Duodenal mucosa (tissue), 2 donors: ENCODE measurements around the gene ITPR1.

Experiments used
- H3K27ac ChIP-seq: one replicate; pipeline ENCODE4 v1.7.0; 2013; ENCODE audit warnings: low read depth, low read length
- H3K27me3 ChIP-seq, 2 donors: one replicate each; pipeline ENCODE4 v1.7.0; 2013; ENCODE audit warnings: low read length in 2 of 2, control low read depth in 1 of 2; ENCODE audit not compliant: insufficient read depth in 2 of 2, control insufficient read depth in 1 of 2
- H3K36me3 ChIP-seq, 2 donors: one replicate each; pipeline ENCODE4 v1.7.0; 2013; ENCODE audit warnings: low read length in 2 of 2, control low read depth in 1 of 2; ENCODE audit not compliant: insufficient read depth in 2 of 2, control insufficient read depth in 1 of 2
- H3K4me1 ChIP-seq, 2 donors: one replicate each; pipeline ENCODE4 v1.7.0; 2013; ENCODE audit warnings: low read length in 2 of 2, control low read depth in 1 of 2; ENCODE audit not compliant: insufficient read depth in 2 of 2, control insufficient read depth in 1 of 2
- H3K4me3 ChIP-seq, 2 donors: one replicate each; pipeline ENCODE4 v1.7.0; 2013; ENCODE audit warnings: low read length in 2 of 2, low read depth in 1 of 2
- H3K9ac ChIP-seq, 2 donors: one replicate each; pipeline ENCODE4 v1.7.0; 2013; ENCODE audit warnings: low read length in 2 of 2, low read depth in 1 of 2
- H3K9me3 ChIP-seq, 2 donors: one replicate each; pipeline ENCODE4 v1.7.0; 2013; ENCODE audit warnings: low read length in 2 of 2, control low read depth in 1 of 2; ENCODE audit not compliant: control insufficient read depth in 1 of 2

ITPR1 gene

DNA sequence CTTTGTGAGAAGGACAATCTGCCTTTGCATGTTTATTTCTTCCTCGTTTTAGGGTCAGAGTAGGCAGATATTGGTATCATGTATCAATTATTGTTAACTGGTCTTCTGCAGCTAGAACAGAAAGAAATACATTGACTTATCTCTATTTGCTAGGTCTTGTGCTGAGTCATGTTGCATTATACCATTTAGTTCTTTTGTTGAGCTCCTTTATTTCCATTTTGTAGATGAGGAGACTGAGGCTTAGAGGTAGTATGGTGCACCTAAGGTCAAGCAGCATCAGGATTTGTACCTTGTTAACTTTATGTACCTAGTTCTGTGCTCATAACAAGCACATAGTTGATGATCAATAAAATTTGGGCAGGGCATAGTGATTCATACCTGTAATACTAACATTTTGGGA is 182.6 kb downstream of the ITPR1 start:
- Histone ChIP-seq H3K4me3 (no peak overlapping the region), H3K27ac (no peak overlapping the region), H3K36me3 (peaks cover 4 to 16% of the 10 kb centered on the region in 2 donors), H3K27me3 (no peaks in the 10 kb centered on the region), H3K9ac (no peak overlapping the region), H3K9me3 (no peaks in the 10 kb centered on the region), H3K4me1 (no peaks in the 10 kb centered on the region)

- Histone ChIP-seq H3K36me3 (peaks cover 0 to 13% of the 10 kb centered on the region in 2 donors), H3K4me1 (no peaks in the 10 kb centered on the region), H3K27ac (no peak overlapping the region), H3K27me3 (no peaks in the 10 kb centered on the region), H3K4me3 (no peak overlapping the region), H3K9me3 (no peaks in the 10 kb centered on the region), H3K9ac (no peak overlapping the region)
Observed at GRCh38 chr3:4678320-4678719, 185.2 kb downstream of the ITPR1 start.

GRCh38 chr3:4680227-4680691 is 187.1 kb downstream of the ITPR1 start:
- H3K27me3 ChIP-seq = no peaks in the 10 kb centered on the region
- H3K4me1 ChIP-seq = no peaks in the 10 kb centered on the region
- H3K36me3 ChIP-seq = peaks cover 5 to 24% of the 10 kb centered on the region in 2 donors
- no peak overlapping the region for H3K27ac ChIP-seq
- H3K9ac ChIP-seq = no peak overlapping the region
- no peaks in the 10 kb centered on the region for H3K9me3 ChIP-seq
- no peak overlapping the region for H3K4me3 ChIP-seq

DNA sequence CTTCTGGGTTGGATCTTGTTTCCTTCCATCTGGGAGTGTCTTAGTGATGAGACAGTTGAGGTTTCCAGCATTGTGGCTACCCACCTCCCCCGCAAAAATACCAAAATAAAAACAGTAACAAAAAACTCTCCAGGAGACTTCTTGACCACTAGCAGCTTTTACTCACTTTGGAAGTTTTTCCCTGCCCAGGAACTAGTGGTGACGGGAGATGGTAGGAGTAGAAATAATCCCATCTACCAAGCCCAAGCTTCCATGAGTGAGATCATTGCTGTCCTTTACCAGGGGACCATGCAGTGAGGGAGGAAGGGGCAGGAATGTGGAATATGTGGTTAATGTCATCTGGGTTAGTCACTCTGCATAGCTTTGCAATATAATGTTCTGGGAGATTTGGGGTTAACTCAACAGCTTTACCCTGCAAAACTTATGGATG is 187.7 kb downstream of the ITPR1 start:
- peaks cover 5 to 31% of the 10 kb centered on the region in 2 donors for H3K36me3 ChIP-seq

DNA sequence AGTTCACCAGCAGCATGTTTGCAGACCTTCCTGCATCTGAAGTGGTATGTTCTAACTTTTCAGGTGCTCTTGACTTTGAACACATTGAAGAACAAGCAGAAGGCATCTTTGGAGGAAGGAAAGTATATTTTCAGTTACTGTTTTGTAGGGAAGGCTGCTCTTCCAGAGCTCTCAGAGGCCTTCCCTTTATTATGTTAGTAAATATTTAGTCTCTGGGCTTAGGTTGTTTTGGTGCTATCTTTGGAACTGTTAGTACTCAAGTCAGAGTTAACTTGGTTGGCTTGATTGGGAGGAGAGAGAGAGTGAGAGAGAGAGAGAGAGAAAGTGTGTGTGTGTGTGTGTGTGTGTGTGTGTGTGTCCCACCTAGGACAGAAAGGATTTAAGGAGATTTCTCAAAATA is 188.2 kb downstream of the ITPR1 start:
- no peaks in the 10 kb centered on the region for H3K27me3 ChIP-seq

More for the DNA sequence above, 187.7 kb downstream of the ITPR1 start:
- no peak overlapping the region for H3K9ac ChIP-seq
- no peaks in the 10 kb centered on the region for H3K9me3 ChIP-seq
- no peaks in the 10 kb centered on the region for H3K4me1 ChIP-seq
- no peak overlapping the region for H3K27ac ChIP-seq
- no peak overlapping the region for H3K4me3 ChIP-seq
- no peaks in the 10 kb centered on the region for H3K27me3 ChIP-seq

DNA sequence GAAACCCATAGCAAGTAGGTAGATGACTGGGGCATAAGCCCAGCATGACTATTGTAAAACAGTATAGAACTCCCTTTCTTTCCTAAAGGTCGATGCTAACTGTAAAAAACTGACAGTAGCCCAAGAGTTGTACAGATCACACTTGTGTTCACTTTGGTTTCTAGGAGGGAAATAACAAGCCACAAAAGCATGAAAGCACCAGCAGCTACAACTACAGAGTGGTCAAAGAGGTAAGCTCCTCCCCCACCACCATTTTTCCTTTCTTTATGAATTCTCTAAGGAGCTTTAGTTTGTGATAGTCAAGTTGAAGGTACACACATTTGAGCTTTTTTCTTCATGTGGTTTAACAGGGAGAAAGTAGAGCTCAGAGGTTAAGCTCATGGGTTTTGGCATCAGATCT is 191.0 kb downstream of the ITPR1 start:
- H3K27ac ChIP-seq = no peak overlapping the region
- H3K9me3 ChIP-seq = no peaks in the 10 kb centered on the region
- no peak overlapping the region for H3K9ac ChIP-seq
- peaks cover 5 to 31% of the 10 kb centered on the region in 2 donors for H3K36me3 ChIP-seq
- H3K4me3 ChIP-seq = no peak overlapping the region
- H3K4me1 ChIP-seq = no peaks in the 10 kb centered on the region
- no peaks in the 10 kb centered on the region for H3K27me3 ChIP-seq

More for the DNA sequence above, 188.2 kb downstream of the ITPR1 start:
- H3K36me3 ChIP-seq = peaks cover 5 to 32% of the 10 kb centered on the region in 2 donors
- no peak overlapping the region for H3K27ac ChIP-seq
- no peaks in the 10 kb centered on the region for H3K4me1 ChIP-seq
- H3K9ac ChIP-seq = no peak overlapping the region
- no peak overlapping the region for H3K4me3 ChIP-seq
- no peaks in the 10 kb centered on the region for H3K9me3 ChIP-seq

- Histone ChIP-seq H3K9ac (no peak overlapping the region), H3K27me3 (no peaks in the 10 kb centered on the region), H3K36me3 (peaks cover 5 to 31% of the 10 kb centered on the region in 2 donors), H3K4me1 (no peaks in the 10 kb centered on the region), H3K4me3 (no peak overlapping the region), H3K9me3 (no peaks in the 10 kb centered on the region), H3K27ac (no peak overlapping the region)
Observed at GRCh38 chr3:4684976-4685375, 191.8 kb downstream of the ITPR1 start.

DNA sequence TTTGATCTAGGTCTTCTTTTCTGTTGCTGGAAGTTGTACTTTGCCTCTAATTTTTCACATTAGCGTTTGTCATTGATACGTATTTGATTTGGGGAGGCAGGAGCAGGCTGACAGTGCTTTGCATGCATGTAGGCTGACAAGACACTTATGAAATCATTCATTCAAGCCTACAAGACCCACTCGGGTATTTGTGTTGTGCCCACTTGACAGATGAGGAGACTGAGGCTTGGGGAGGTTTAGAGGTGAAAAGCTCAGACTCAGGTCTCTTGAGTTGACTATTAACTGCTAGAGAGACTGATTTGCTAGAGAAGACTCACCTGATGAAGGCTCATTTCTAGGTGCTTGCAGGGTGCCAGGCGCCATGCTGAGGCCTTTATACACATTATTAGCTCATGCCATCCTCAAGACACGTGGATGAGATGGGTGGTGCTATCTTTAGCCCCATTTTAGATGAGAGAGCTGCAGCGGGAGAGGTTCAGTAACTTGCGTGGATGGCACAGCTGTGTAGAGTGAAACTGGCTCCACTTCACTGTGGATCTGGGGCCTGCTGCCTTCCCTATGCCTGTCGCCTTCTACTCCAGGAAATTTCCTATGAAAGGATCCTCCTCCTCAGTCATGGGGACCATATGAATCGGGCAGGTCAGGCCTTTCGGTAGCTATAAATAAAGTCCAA is 192.7 kb downstream of the ITPR1 start:
- Histone ChIP-seq H3K4me3 (no peak overlapping the region), H3K36me3 (peaks cover 5 to 31% of the 10 kb centered on the region in 2 donors), H3K4me1 (no peaks in the 10 kb centered on the region), H3K9me3 (peaks cover 0 to 3% of the 10 kb centered on the region in 2 donors), H3K9ac (no peak overlapping the region), H3K27ac (no peak overlapping the region), H3K27me3 (no peaks in the 10 kb centered on the region)

DNA sequence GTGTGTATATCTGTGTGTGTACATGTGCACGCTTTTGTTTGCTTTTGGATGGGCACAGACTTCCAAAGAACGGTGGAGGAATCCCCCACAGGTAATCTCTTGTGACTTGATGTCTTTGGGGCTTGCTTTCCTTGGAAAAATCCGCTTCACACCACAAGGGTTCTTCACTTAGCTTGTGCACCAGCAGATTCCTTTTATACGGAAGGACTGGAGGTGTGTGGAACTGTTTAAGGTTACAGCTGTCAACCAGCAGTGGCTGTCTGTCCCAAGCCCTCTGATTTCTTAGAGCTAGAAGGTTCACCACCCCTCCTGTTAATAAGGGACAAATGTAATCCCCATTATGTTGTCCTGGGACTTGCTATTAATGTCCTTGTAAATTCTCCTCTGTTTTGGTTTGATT is 193.5 kb downstream of the ITPR1 start:
- Histone ChIP-seq H3K9me3 (peaks cover 0 to 3% of the 10 kb centered on the region in 2 donors), H3K36me3 (peaks cover 5 to 31% of the 10 kb centered on the region in 2 donors), H3K27ac (no peak overlapping the region), H3K9ac (no peak overlapping the region), H3K4me3 (no peak overlapping the region), H3K27me3 (no peaks in the 10 kb centered on the region), H3K4me1 (no peaks in the 10 kb centered on the region)

DNA sequence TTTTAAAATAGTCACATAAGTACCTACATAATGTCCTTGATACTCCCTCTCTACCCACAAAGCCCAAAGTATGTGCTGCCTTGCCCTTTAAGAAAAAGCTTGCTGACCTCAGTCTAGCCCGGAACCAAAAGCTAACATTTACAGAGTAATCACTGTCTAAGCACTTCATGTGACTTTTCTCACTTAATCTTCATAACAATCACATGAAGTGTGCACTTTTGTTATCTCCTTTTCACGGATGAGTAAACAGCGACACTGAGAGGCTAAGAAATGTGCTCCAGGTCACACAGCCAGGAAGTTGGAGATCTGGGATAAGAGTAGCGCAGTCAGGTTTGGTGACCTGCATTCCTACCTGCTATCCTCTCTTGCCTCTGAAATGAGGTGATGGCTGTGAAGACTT is 194.0 kb downstream of the ITPR1 start:
- Histone ChIP-seq H3K9me3 (peaks cover 0 to 3% of the 10 kb centered on the region in 2 donors), H3K27me3 (no peaks in the 10 kb centered on the region), H3K27ac (no peak overlapping the region), H3K4me3 (no peak overlapping the region), H3K9ac (no peak overlapping the region), H3K4me1 (no peaks in the 10 kb centered on the region), H3K36me3 (peaks cover 5 to 31% of the 10 kb centered on the region in 2 donors)
